Lower lobe of right lung (tissue), 2 donors: Measurements from ENCODE around the gene GLIPR2. TPM values are rescaled to one million over a fixed set of nuclear protein-coding genes. Genes with fewer than 3 reads are reported as not detected.
A peak's percentile ranks its signal among the peaks of the same experiment; 100 is the strongest.

Source experiments
- ATAC-seq, 2 donors: fragments of 200-7000 bp; cut with Tn5 transposase; one replicate each; pipeline ENCODE4 v1.9.1; 2020 to 2022; ENCODE audit warnings: mild to moderate bottlenecking in 2 of 2, moderate library complexity in 2 of 2
- DNase-seq: peaks from one replicate; pipeline ENCODE4 v3.0.0-alpha.2; 2020
- H3K27ac ChIP-seq: fragments of 200-600 bp; one replicate; pipeline ENCODE4 v1.8.0; 2022
- H3K27me3 ChIP-seq: fragments of 200-600 bp; one replicate; pipeline ENCODE4 v1.8.0; 2022; ENCODE audit warnings: low read depth
- H3K36me3 ChIP-seq: fragments of 200-600 bp; one replicate; pipeline ENCODE4 v1.8.0; 2022; ENCODE audit warnings: mild to moderate bottlenecking
- H3K4me1 ChIP-seq: fragments of 200-600 bp; one replicate; pipeline ENCODE4 v1.8.0; 2022
- H3K4me3 ChIP-seq: fragments of 200-600 bp; one replicate; pipeline ENCODE4 v1.8.0; 2022; ENCODE audit warnings: mild to moderate bottlenecking
- H3K9me3 ChIP-seq: fragments of 200-600 bp; one replicate; pipeline ENCODE4 v1.8.0; 2022
- intact Hi-C: fragments of 100-400 bp; cut with DNase I; formaldehyde crosslinking; loops from one replicate; pipeline ENCODE4 v1.11.0; 2022
- total RNA-seq: library from RNA; stranded (reverse); fragmentation: NEBNext Ultra II Directional; extraction: Animal tissue kit (Norgen Biotek cat#: 25700); gene quantifications from one replicate; pipeline ENCODE4 v1.2.1, GENCODE V29; 2021
- TF ChIP-seq, protein P1 (sequence below): fragments of 200-600 bp; IDR thresholded peaks from one replicate; pipeline ENCODE4 v1.8.0; 2022; ENCODE audit warnings: antibody characterized with exemption, mild to moderate bottlenecking
- donor health status: DM: no; HTN: yes; CAD: no; lungs with severe emphysema.

The GLIPR2 gene
- total RNA-seq, 1 donor from 2014 or later: 108 TPM

DNA sequence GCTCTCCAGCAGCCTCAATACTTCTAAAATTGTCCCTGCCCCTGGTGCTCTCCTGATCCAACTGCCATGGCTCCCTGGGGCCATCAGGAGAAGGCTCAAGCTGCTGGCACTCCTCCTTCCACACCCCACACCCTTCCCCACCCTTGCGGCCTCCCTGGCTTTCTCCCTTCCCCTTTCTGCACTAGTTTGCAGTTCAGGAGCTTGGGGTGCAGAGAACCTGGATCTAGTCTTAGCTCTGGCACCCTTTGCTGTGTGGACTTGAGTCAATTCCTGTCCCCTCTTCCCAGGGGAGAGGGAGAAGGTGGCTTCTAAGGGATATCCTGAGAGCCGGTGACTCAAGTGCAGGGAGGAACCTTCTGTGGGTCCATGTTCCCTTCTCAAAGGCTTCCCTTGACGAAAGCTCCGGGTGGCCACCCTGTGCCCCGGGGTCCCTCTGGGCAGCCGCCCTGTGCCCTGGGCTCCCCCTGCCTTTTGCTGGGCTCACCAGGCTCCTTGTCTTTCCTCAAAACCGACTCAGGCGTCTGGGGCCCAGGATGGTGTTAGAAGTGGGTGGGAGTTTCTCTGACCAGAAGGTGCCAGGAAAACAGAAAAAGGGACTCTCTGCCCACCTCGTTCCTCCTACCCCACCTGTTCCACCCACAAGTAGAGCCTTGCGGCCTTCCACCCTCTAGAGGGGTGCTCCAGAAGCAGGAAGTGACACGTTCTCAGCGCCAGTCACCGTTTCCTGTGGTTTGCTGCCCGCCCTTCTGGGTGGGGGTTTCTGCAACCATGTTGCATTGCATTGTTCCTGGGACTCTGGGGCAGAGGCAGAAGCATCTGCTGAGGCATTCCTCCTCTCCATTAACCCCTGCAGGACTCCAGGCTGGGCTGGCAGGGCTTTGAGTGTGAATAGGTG is 15.0 kb downstream of the GLIPR2 start:
- Histone ChIP-seq H3K4me3 (peak overlapping the region; percentile 4), H3K9me3 (no peaks in the 10 kb centered on the region), H3K27me3 (no peaks in the 10 kb centered on the region), H3K4me1 (peaks cover 87% of the 10 kb centered on the region), H3K27ac (peak overlapping the region; percentile 83), H3K36me3 (peaks cover 22% of the 10 kb centered on the region)
- TF ChIP-seq, protein P1, sequence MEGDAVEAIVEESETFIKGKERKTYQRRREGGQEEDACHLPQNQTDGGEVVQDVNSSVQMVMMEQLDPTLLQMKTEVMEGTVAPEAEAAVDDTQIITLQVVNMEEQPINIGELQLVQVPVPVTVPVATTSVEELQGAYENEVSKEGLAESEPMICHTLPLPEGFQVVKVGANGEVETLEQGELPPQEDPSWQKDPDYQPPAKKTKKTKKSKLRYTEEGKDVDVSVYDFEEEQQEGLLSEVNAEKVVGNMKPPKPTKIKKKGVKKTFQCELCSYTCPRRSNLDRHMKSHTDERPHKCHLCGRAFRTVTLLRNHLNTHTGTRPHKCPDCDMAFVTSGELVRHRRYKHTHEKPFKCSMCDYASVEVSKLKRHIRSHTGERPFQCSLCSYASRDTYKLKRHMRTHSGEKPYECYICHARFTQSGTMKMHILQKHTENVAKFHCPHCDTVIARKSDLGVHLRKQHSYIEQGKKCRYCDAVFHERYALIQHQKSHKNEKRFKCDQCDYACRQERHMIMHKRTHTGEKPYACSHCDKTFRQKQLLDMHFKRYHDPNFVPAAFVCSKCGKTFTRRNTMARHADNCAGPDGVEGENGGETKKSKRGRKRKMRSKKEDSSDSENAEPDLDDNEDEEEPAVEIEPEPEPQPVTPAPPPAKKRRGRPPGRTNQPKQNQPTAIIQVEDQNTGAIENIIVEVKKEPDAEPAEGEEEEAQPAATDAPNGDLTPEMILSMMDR: no peak
- intact Hi-C loops: no loop called here
- ATAC-seq (peak; percentile 74 to 81), DNase-seq (peak; percentile 87)

- intact Hi-C loops: no loop called here
- no peak for DNase-seq
- H3K4me1 ChIP-seq: peaks cover 80% of the 10 kb centered on the region
Observed at GRCh38 chr9:36152741-36153438, 16.4 kb downstream of the GLIPR2 start.

GRCh38 chr9:36153746-36154145 is 17.2 kb downstream of the GLIPR2 start:
- Histone ChIP-seq H3K27ac (peak overlapping the region; percentile 59), H3K4me3 (no peak overlapping the region), H3K27me3 (no peaks in the 10 kb centered on the region), H3K9me3 (no peaks in the 10 kb centered on the region), H3K4me1 (peaks cover 80% of the 10 kb centered on the region), H3K36me3 (peaks cover 23% of the 10 kb centered on the region)
- intact Hi-C loops: no loop called here
- ATAC-seq: no peak
- TF ChIP-seq, protein P1: no peak
- DNase-seq: no peak

More at GRCh38 chr9:36152741-36153438, 16.4 kb downstream of the GLIPR2 start:
- H3K9me3 ChIP-seq: no peaks in the 10 kb centered on the region
- no peaks in the 10 kb centered on the region for H3K27me3 ChIP-seq
- H3K27ac ChIP-seq: peak overlapping the region; percentile 55
- no peak for ATAC-seq
- H3K4me3 ChIP-seq: no peak overlapping the region
- H3K36me3 ChIP-seq: peaks cover 26% of the 10 kb centered on the region
- TF ChIP-seq, protein P1: no peak

GRCh38 chr9:36154331-36154952 is 17.9 kb downstream of the GLIPR2 start:
- H3K9me3 ChIP-seq: no peaks in the 10 kb centered on the region
- intact Hi-C loops: no loop called here
- H3K4me1 ChIP-seq: peaks cover 78% of the 10 kb centered on the region
- TF ChIP-seq, protein P1: no peak
- H3K27ac ChIP-seq: peak overlapping the region; percentile 59
- ATAC-seq (peak; percentile 58 to 67), DNase-seq (peak; percentile 77)
- H3K36me3 ChIP-seq: peaks cover 17% of the 10 kb centered on the region
- no peak overlapping the region for H3K4me3 ChIP-seq
- no peaks in the 10 kb centered on the region for H3K27me3 ChIP-seq

GRCh38 chr9:36156116-36156515 is 19.6 kb downstream of the GLIPR2 start:
- TF ChIP-seq, protein P1: no peak
- Histone ChIP-seq H3K27me3 (no peaks in the 10 kb centered on the region), H3K4me1 (peaks cover 63% of the 10 kb centered on the region), H3K4me3 (no peak overlapping the region), H3K27ac (no peak overlapping the region), H3K9me3 (no peaks in the 10 kb centered on the region), H3K36me3 (peaks cover 5% of the 10 kb centered on the region)
- intact Hi-C loops: no loop called here
- no peak for ATAC-seq
- no peak for DNase-seq
